Measurements from ENCODE around the gene CFAP99.

Gene CFAP99

DNA sequence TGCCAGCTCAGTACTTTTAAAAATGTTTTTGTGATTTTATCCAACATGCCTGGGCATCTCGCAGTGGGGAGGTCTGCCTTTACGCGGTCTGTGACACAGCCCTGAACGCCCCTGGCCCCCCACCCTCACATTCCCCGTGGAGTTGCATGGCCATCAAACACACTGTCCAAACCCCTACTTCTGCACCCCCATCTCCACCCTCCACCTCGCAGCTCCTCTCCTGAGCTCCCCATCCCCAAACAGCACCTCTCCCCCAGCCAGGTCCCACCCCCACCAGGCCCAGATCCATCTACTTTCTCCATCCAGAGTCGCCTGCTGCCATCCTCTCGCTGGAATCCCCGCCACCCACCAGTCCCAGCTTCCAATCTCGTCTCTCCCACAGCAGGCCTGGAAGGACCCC is 9.8 kb upstream of the CFAP99 start:
- H3K36me3 ChIP-seq (ENCODE audit: control insufficient read depth, insufficient read depth, low read length), result no peaks in the 10 kb centered on the region
- TF ChIP-seq, protein P1, sequence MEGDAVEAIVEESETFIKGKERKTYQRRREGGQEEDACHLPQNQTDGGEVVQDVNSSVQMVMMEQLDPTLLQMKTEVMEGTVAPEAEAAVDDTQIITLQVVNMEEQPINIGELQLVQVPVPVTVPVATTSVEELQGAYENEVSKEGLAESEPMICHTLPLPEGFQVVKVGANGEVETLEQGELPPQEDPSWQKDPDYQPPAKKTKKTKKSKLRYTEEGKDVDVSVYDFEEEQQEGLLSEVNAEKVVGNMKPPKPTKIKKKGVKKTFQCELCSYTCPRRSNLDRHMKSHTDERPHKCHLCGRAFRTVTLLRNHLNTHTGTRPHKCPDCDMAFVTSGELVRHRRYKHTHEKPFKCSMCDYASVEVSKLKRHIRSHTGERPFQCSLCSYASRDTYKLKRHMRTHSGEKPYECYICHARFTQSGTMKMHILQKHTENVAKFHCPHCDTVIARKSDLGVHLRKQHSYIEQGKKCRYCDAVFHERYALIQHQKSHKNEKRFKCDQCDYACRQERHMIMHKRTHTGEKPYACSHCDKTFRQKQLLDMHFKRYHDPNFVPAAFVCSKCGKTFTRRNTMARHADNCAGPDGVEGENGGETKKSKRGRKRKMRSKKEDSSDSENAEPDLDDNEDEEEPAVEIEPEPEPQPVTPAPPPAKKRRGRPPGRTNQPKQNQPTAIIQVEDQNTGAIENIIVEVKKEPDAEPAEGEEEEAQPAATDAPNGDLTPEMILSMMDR (IDR thresholded peaks at IDR 0.05), result no peak
- H3K27me3 ChIP-seq (ENCODE audit: control insufficient read depth, insufficient read depth, low read length), result no peaks in the 10 kb centered on the region
- no peaks in the 10 kb centered on the region for H3K4me1 ChIP-seq
- H3K9me3 ChIP-seq (ENCODE audit: control insufficient read depth, low read length), result no peaks in the 10 kb centered on the region
- H3K4me3 ChIP-seq (ENCODE audit: low read depth, low read length), result no peak overlapping the region
- peaks cover 3% of the 10 kb centered on the region for H3K79me2 ChIP-seq
- H3K4me2 ChIP-seq (ENCODE audit: low read length), result no peak overlapping the region
- no peak overlapping the region for H3K27ac ChIP-seq
- no peak overlapping the region for H2AFZ ChIP-seq
- H3K9ac ChIP-seq, result no peak overlapping the region

GRCh38 chr4:2409381-2409783 is 9.4 kb upstream of the CFAP99 start:
- H3K27me3 ChIP-seq (ENCODE audit: control insufficient read depth, insufficient read depth, low read length), result no peaks in the 10 kb centered on the region
- H3K36me3 ChIP-seq (ENCODE audit: control insufficient read depth, insufficient read depth, low read length), result no peaks in the 10 kb centered on the region
- H3K4me3 ChIP-seq (ENCODE audit: low read depth, low read length), result no peak overlapping the region
- peaks cover 3% of the 10 kb centered on the region for H3K79me2 ChIP-seq
- H3K27ac ChIP-seq, result no peak overlapping the region
- no peak overlapping the region for H3K9ac ChIP-seq
- no peak overlapping the region for H3K4me2 ChIP-seq (ENCODE audit: low read length)
- TF ChIP-seq, protein P1 (IDR thresholded peaks at IDR 0.05), result no peak
- no peak overlapping the region for H2AFZ ChIP-seq
- H3K4me1 ChIP-seq, result no peaks in the 10 kb centered on the region
- H3K9me3 ChIP-seq (ENCODE audit: control insufficient read depth, low read length), result no peaks in the 10 kb centered on the region

GRCh38 chr4:2411786-2412510 is 6.8 kb upstream of the CFAP99 start:
- peak overlapping the region; percentile 56 for H3K27ac ChIP-seq
- H3K4me3 ChIP-seq (ENCODE audit: low read depth, low read length), result no peak overlapping the region
- H3K9me3 ChIP-seq (ENCODE audit: control insufficient read depth, low read length), result no peaks in the 10 kb centered on the region
- H2AFZ ChIP-seq, result no peak overlapping the region
- TF ChIP-seq, protein P1 (IDR thresholded peaks at IDR 0.05), result no peak
- no peak overlapping the region for H3K4me2 ChIP-seq (ENCODE audit: low read length)
- peaks cover 3% of the 10 kb centered on the region for H3K79me2 ChIP-seq
- H3K27me3 ChIP-seq (ENCODE audit: control insufficient read depth, insufficient read depth, low read length), result no peaks in the 10 kb centered on the region
- no peaks in the 10 kb centered on the region for H3K36me3 ChIP-seq (ENCODE audit: control insufficient read depth, insufficient read depth, low read length)
- H3K9ac ChIP-seq, result no peak overlapping the region
- no peaks in the 10 kb centered on the region for H3K4me1 ChIP-seq

DNA sequence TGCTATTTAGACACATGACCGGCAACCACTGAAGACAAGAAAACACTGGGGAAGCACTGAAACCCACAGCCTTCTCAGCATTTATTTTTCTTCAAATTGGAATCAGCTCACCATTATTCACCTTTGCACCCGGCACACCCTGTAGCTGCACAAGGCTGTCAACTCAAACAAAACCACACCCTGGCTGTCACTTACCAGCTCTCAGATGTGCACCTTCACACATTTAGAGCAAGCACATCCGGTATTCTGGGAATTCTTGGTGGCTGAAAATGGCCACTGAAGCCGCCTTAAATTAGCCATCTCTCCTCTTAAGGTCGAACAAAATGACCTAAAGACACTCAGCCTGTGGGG is 6.2 kb upstream of the CFAP99 start:
- peak overlapping the region; percentile 50 for H3K4me2 ChIP-seq (ENCODE audit: low read length)
- TF ChIP-seq, protein P1 (IDR thresholded peaks at IDR 0.05), result no peak
- H3K9ac ChIP-seq, result no peak overlapping the region
- H3K27ac ChIP-seq, result peak overlapping the region; percentile 56
- no peaks in the 10 kb centered on the region for H3K9me3 ChIP-seq (ENCODE audit: control insufficient read depth, low read length)
- no peak overlapping the region for H2AFZ ChIP-seq
- H3K36me3 ChIP-seq (ENCODE audit: control insufficient read depth, insufficient read depth, low read length), result no peaks in the 10 kb centered on the region
- no peaks in the 10 kb centered on the region for H3K27me3 ChIP-seq (ENCODE audit: control insufficient read depth, insufficient read depth, low read length)
- peaks cover 3% of the 10 kb centered on the region for H3K79me2 ChIP-seq
- H3K4me3 ChIP-seq (ENCODE audit: low read depth, low read length), result no peak overlapping the region
- H3K4me1 ChIP-seq, result no peaks in the 10 kb centered on the region

Data from parathyroid adenoma (tissue), 2 donors.